HUDEP-2 (cell line): Measurements from ENCODE around the gene TMEM95.

ENCODE experiments used
- DNase-seq, 76 experiments: peaks; one replicate each; lab custom pipeline; 2025; ENCODE audit not compliant: unreplicated experiment in 76 of 76; lab: John Stamatoyannopoulos, UW

The TMEM95 gene, protein sequence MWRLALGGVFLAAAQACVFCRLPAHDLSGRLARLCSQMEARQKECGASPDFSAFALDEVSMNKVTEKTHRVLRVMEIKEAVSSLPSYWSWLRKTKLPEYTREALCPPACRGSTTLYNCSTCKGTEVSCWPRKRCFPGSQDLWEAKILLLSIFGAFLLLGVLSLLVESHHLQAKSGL

DNA sequence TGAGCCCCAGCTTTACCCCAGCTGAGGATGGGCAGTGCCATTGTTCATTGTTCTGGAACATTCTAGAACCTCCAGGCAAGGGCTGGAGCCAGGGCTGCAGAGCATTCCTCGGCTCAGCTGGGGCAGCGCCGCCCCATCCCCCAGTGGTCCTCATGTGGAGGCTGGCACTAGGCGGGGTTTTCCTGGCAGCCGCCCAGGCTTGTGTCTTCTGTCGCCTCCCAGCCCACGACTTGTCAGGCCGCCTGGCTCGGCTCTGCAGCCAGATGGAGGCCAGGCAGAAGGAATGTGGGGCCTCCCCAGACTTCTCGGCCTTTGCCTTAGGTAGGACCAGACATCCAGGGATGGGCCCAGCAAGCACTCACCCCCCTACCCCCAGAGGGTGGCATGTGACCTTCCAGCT, at the start of gene TMEM95:
Gene TMEM95 (plus strand): TSS at position 104 of the 400 bp plus-strand sequence. CDS start 49 bp downstream, at position 153.
- DNase-seq: peak in 65 of 76 experiments; percentile 20 to 86 (median 71)

DNA sequence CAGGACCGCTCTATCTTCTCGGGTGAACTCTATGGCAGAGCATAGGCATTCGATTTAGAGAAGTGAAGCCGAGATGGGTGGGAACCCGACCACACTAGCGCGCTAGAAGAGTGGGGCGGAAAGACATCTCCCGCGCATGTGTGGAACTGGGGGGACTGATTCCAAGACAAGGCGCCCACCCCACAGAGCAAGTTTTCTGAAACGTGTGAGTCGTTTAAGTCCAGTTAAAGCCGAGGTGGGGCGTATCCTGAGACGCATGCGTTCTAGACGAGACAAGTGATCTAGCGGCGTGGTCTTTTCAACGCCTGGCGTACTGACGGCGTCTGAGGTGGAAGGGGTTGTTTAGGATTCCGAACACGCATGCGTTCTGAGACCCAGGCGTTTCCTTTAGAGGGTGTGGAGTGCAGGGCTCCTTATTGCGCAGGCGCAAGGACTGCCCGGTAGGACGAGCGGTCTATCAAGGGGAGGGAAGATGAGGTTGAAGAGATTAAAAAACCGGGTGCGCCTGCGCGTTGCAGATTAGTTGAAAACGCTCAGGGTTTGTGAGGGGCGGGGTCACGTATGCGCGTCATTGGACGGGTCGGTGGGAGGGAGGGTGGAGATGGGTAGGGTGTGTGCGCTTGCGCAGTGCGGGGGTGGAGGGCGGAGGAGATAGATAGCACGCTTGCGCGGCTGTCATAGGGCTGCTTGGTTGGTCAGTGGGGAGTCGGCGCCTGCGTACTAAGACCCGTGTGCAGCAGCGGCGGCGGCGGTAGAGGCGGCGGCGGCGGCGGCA, 47.9 kb upstream of the TMEM95 start, which contains the start of gene EIF5A:
Gene EIF5A (plus strand): TSS at position 718 of the 775 bp plus-strand sequence. CDS start 2,008 bp downstream, outside the sequence.
- DNase-seq: peak; percentile 33 to 100 (median 99)

DNA sequence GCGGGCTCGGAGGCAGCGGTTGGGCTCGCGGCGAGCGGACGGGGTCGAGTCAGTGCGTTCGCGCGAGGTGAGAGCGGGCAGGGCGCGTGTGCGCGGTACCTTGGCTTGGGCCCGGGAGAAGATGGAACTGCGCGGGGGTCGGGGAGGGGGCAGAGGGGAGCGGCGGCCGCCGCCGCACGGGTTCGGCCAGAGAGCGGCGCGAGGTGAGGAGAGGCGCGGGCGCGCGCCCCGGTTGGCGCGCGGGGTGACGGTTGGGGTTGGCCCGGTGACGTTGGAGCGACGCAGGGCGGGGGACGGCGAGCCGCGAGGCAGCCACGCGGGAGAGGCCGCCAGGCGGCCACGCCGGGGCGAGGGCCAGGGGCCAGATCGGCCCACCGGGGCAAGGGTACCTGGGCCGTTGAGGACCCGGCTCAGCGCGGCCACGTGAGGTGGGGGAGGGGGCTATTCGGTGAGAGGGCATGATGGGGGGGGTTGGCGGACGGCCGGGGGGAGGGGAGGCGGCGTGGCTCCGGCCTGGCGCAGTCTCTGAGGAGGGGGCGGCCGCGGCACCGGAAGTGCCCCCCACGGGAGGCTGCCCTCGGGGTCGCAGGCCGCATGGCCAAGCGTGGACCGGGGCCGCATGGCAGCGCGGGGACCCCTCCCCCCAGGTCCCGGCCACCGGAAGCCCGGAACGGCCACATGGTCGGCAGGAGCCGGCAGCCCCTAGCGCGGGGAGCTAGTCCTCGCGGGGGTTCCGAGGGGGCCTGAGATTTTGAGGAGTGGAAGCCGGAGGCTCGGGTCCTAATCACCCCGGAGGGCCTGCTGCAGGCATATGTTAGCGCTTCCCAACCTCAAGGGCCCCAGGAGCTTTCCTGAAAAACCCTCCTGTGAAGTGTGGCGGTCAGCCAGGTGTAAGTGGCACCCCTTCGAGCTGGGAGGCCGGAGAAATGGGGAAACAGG, 47.0 kb upstream of the TMEM95 start:
- peak in 35 of 76 experiments; percentile 7 to 62 (median 34) for DNase-seq

DNA sequence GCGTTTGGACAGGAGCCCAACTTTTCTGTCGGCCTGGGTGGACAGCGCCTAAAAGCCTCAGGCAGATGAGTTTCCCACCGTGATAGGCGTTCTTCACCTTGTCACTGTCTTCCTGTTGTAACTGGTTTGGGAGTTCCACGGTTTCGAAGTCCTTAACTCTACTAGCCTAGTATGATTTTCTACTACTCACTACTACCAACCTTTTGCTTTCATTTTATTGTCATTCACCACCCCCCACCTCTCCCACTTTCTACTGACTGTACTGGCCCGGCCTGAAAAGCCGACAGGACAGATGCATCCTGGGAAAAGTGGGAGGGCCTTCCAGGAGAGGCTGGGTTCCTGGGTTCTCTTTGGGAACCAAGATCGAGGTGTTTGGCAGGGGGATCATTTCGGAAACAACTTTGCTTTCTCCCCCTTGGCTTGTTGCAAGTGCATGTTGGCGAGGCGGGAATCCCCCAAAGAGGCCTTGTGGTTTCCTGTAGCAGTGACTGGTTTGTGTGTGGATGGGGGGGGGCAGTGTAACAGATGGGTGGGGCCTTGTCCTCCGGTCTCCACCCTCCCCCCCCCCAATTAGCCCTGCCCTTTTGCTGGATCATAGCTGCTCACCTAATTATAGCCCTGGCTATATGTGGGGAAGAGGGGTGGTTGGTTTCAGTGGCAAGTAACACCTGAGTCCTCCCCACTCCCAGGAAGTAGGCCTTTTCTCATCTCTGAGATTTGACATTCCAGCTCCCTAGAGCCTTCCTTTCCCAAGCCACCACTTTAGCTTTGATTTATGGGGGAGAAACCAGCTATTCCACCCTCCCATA, 46.1 kb upstream of the TMEM95 start:
- peak in 65 of 76 experiments; percentile 32 to 86 (median 69) for DNase-seq

DNA sequence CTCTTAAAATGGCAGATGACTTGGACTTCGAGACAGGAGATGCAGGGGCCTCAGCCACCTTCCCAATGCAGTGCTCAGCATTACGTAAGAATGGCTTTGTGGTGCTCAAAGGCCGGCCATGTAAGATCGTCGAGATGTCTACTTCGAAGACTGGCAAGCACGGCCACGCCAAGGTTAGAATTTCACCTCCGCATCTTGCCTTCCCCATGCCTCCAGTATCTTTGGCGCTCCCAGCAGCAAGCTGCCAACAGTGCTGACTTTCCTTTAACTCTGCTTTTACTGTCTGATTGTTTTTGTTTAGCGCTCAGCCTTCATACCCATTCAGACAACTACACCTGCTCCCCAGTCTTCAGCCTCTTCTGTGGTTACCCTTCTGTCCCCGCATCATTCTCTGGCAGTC, 45.3 kb upstream of the TMEM95 start:
- no peak for DNase-seq

DNA sequence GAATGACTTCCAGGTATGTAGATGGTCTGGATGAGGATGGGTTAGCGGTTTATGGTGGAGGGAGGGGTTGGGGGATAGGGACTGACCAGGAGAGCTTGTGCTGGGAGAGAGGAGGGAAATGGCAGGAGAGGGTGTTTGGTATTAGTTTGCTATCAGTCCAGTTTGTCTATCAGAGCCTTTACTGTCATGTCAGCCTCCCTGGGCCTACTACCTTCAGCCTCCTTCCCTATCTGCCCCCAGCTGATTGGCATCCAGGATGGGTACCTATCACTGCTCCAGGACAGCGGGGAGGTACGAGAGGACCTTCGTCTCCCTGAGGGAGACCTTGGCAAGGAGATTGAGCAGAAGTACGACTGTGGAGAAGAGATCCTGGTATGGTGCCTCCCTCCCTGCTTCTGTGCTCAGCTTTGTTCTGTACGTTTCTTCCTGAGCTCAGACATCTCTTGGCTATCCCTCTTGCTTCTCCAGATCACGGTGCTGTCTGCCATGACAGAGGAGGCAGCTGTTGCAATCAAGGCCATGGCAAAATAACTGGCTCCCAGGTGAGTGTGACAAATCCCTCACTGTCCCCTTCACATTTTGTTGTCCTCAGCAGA, 43.7 kb upstream of the TMEM95 start:
- no peak for DNase-seq

DNA sequence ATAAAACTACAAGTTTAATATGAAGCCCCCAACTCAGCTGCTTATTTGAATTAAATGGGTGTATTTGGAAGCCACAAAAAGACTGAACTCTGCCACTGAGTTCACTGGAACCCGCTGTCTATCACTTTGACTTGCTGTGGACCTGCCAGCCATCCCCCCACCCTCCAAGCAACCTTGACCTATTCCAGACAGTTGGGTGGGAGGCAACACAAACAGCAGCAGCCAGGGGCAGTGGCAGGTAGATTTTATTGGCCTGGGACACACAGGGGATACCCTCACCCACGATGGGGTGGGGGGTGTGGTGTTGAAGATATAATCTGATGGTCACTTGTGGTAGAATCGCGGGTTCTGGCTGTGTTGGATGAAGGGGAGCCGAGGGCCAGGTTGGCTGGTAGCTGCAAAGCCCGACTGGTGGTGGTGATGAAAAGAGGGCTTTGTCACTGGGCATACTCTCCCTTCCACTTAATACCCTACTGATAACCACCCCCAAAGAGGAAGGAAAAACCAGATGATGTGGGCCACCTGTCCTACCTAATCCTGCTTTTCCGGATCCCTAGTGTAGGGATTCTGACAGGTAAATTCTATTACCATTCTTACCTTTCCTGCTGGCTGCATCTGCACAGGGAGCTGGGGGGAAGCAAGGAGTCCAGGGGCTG, 42.4 kb upstream of the TMEM95 start:
- DNase-seq: peak in 1 of 76 experiments; percentile 27

DNA sequence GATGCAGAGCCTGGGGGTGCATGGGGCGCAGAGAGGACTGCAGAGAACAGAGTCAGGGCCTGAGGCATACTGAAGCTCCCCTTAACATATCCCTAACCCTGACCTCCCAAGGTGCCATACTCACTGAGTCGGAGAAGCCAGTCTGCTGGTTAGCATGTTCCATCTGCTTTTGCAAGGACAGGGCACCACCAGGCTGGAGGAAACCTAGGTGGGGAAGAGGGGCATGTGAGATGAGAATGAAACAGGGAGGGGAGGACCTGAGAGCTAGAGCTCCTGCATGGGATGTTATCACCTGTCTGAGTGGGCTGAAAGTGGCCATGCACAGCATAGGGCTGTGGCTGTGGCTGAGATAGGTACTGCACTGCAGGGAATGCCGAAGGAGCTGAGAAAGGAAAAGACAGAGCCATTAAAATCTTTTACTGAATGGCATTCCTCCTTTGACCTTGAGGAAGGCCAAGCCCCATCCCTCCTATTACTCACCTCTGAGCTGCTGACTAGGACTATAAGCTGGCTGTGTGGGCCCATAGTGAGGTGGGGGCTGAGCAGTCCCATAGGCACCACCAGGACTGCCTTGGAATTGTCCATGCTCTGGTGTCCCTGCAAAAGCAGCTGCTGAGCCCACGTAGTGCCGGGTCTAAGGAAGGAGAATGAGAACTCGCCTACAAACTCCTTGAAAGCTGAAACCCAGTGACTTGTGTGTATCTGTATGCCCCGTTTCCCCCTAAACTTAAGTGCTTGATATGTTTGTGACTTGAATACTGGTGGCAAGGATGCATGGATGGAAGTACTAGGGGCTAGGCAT, 41.7 kb upstream of the TMEM95 start:
- peak in 13 of 76 experiments; percentile 8 to 36 (median 20) for DNase-seq

DNA sequence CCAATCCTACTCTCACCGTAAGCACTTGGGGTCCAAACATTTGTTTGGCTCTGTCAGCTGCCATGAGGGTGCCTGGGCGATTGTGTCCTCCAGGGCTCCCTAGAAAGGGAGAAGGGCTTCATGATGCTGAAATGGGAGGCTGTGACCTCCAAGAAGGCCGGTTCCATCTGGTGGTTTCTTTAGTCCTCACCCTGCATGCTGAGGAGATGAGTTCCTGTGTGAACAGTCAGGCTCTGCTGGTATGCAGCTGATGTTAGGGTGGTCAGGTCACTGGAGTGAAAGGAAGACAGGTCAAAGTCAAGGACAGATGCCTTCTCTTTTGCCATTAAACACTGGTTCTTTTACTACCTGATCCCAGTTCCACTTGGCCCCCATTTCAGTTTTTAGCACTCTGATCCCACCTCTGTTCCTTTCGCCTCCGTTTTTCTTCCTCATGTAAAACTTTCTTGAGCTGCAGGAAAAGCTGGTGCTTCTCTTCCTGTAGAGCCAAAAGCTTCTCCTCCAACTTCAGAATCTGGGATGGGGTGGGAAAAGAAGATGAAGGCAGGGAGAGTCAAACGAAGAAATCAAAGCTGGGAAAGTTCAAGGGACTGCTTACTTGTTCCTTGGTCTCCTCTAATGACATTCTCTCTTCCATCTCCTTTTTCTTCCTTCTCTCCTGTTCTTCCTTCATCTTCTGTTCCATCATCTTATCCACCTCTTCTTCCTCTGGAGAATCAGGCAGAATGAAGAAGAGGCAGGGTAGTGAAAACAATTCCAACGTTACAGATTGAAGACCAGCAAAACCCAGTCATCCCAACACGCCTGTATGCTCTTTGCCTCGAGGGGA, 40.9 kb upstream of the TMEM95 start:
- peak in 5 of 76 experiments; percentile 13 to 28 (median 23) for DNase-seq

DNA sequence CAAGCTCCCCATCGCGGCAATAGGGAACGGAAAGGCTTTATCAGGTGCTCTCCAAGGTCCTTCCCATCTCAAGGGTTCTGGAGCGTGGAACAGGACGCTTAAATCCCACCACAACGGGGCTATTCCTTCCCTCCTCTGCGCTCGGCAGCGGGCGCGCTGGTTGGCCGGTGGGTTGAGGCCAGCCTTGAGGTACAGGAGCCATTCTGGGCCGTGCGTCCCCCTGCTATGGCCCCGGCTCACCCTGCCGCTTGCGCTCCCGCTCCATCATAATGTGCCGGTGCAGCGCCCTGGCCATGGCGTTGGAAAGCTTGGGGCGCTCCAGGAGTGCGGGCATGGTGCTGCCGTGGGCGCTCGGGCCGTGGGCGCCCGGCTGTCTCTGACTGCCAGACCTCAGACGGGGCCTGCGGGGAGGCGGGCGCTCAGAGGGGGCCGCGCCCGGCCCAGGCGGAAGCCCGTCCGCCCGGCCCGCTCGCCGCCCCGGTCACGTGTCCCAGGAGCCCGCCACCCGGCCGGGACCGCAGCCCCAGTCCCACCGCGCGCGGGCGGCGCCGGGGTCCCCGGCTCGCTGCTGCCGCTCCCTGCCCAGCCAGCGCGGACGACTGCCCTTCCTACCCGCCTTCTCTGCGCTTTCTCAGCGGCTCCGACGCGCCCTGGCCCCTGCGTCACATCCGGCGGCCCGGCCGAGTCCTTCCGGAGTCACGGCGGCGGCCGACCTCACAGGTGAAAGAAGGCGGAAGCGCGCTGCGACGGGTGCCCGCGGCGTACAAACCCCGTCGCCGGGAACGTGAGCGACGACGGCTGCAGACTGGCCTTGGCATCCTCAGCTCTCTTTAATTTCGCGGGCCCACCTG, 40.0 kb upstream of the TMEM95 start, which contains the start of gene GPS2:
Gene GPS2 (minus strand): TSS at position 642 of the 851 bp plus-strand sequence. CDS start 308 bp downstream, at position 334.
- DNase-seq: peak in 66 of 76 experiments; percentile 35 to 89 (median 77)

DNA sequence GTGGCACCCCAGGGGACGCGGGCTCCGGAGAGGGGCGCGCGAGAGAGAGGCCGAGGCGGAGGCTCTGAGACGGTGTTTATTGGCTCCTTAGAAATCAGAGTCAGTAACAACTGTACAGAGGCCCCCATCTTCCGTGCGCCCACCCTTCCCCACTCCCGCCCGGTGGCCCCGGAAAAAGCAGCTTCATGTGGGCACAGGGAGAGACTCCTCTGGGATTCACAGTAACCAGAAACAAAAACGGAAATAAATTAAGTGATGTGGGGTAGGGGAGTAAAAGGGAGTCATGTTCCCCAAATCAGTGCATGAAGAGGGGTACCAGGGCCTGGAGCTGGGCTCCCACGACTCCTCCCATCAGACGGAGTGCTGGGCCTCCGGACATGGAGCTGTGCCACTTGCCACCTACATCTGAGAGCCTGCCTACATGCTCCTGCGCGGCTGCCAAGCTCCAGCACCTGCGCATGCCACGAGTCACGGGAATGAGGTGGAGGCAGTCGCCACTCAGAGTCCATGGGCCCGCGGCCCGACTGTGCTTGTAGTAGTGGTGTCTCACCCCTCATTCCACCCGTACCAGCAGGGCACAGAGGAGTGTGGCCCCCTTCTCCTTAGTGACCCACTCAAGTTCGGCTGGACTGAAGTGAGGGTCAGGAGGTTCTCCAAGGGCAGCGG, 39.3 kb upstream of the TMEM95 start:
- DNase-seq: no peak

DNA sequence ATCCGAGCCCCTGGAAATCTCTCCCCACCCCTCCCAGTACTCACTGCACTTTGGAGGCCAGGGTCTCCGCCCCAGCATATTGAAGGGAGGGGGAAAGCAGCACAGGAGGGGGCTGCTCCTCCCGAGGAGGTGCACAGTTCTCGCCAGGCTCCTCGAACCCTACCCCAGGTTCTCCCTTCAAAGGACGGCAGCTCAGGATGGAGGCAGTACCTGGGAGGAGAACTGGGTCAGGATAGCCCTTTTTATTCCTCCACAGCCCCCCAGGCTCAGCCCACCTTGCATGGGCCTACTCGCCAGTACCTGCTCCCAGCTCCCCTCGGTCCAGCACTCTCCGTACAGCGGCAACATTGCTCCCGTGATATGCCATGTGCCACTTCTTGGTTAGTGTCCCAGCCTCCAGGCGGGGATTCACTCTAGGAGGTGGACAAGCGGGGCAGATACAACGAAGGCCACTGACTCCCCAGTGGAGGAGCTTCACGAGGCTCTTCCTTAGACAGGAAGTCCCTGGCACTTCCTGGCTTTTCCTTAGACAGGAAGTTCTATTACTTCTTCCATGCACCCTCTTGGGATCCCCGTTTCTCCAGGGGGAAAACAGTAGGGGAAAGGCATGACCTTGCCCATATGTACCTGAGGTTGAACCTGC, 37.7 kb upstream of the TMEM95 start:
- DNase-seq: no peak

DNA sequence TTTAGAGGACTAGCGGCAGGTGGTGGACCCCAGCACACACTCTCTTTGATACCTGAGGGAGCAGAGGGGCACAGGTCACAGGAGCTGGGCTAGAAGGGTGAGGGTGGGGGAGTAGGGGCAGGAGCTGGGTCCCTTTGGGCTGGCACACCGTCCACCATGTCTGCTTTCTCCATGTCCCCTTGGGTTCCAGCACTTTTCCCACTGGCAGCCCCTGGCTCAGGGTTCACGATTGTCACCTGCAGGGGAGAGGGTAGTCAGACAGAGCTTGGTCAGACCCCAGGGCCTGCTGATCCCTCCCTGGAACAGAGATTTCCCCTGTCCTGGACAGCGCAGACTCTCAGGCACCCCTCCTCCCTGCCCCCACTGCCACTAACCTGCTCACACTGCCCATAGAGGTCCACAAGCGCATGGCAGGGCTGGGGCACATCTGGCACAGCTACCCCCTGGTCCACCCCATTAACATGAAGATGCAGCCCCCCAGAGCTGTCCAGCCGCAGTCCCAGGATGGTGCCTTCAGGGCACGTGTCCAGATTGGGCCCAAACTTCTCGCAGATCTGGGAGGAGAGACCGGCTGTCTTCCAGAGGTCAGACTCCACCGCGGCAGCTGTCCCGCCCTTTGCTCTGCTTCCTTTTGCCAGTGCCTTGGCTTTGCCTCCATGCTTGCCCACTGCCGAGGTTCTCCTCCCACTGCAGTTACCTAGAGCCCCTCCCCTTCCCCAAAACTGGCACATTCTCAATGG, 36.7 kb upstream of the TMEM95 start:
- DNase-seq: no peak

DNA sequence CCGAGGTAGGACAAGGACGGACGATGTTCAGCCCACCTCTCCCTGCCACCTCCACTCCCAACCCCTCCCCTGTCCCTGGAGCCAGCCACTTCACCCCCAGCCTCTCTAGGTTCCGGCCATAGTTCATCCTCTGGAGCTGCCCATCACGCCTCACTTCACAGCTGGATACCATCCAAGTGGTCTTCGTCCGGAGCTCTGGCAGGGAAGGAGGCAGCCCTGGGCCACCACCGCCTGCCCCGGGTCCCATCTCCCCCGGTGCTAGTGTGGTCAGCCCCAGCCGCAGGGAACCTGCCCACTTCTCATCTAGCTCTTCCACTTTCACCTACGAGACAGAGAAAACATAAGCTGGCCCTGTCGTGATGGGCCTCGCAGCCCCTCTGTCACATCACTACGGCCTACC, 33.5 kb upstream of the TMEM95 start:
- no peak for DNase-seq
